ENCODE results near the gene WNT10A.

- no peak for TF ChIP-seq CTCF (IDR thresholded peaks at IDR 0.05; ENCODE audit: low read length)
- TF ChIP-seq EZH2 (IDR thresholded peaks at IDR 0.05; ENCODE audit: borderline replicate concordance, low read length) = no peak
Observed at GRCh38 chr2:218854860-218855259, 25.8 kb upstream of the WNT10A start.
